ENCODE results near the gene NEK1. TPM values are rescaled to one million over a fixed set of nuclear protein-coding genes. Genes with fewer than 3 reads are reported as not detected.
"Not testable (repeated sequence)": the region's sequence is repeated elsewhere in the genome, so short reads cannot be mapped to it uniquely, and the experiment has no call there.

Gene NEK1
- polyA plus RNA-seq, 3 donors: 21.1 to 27.1 (median 23.7) TPM

GRCh38 chr4:169436734-169437133 lies 175.6 kb downstream of the NEK1 start:
- DNase-seq (ENCODE audit: low read depth in 3 of 3, low spot score in 2 of 3): no peak

DNA sequence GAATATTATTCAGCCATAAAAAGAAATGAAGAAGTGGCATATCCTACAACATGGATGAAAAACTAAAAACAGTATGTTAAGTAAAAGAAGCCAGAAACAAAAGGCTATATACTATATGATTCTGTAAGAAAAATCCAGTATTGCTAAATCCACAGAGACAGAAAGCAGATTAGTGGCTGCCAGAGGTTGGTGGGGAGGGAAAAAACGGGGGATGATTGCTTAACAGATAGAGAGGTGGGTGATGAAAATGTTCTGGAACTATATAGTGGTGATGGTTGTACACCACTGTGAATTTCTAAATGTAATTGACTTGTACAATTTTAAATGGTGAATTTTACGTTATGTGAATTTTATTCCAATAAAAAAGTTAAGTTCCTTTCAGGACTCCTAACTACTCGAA lies 184.0 kb downstream of the NEK1 start:
- DNase-seq (ENCODE audit: low read depth in 3 of 3, low spot score in 2 of 3): no peak

GRCh38 chr4:169427727-169428126 lies 184.7 kb downstream of the NEK1 start:
- not testable (repeated sequence) for DNase-seq (ENCODE audit: low read depth in 3 of 3, low spot score in 2 of 3)

GRCh38 chr4:169420291-169420690 lies 192.1 kb downstream of the NEK1 start:
- DNase-seq (ENCODE audit: low read depth in 3 of 3, low spot score in 2 of 3): no peak

GRCh38 chr4:169418846-169419245 lies 193.5 kb downstream of the NEK1 start:
- DNase-seq (ENCODE audit: low read depth in 3 of 3, low spot score in 2 of 3): no peak

GRCh38 chr4:169417629-169418282 lies 194.6 kb downstream of the NEK1 start:
- no peak for DNase-seq (ENCODE audit: low read depth in 3 of 3, low spot score in 2 of 3)

DNA sequence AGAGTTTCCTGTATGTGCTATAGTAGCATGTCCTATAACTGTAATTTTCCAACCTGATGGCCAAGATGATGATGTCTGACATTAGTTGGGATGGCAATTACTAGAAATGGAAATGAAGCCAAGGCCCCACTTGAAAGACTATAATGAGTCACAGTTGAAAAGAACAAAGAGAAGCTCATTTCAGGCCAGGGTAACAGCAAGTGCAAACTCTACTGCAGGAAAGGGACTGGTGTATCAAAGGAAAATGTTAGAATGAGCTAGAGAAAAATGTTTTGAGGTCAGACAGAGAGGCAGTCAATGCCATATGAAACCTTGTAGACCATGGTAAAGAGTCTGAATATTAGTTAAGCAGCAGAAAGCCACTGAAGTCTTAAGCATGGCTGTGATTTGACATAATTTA lies 195.4 kb downstream of the NEK1 start:
- no peak for DNase-seq (ENCODE audit: low read depth in 3 of 3, low spot score in 2 of 3)

GRCh38 chr4:169416461-169416860 lies 195.9 kb downstream of the NEK1 start:
- DNase-seq (ENCODE audit: low read depth in 3 of 3, low spot score in 2 of 3): no peak

- DNase-seq (ENCODE audit: low read depth in 3 of 3, low spot score in 2 of 3): no peak
Measured at GRCh38 chr4:169414913-169415312, 197.5 kb downstream of the NEK1 start.

DNA sequence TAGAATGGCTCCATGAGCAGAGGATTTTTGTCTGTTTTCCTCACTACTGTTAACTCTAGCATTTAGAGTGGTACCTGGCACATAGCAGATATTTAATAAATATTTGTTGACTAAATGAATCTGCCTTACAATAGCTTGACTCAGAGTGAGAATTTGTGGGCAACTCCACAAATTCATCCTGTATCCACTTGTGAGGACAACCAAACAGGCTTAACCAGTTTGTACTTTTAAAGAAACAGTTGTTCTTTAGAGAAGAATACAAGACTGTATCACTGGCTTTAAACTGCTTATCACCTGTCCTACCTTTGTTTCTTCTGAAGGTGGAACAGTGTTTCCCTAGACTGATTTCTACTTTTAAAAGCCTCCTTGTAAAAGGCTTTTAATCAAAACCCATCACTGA lies 200.3 kb downstream of the NEK1 start:
- no peak for DNase-seq (ENCODE audit: low read depth in 3 of 3, low spot score in 2 of 3)

- DNase-seq (ENCODE audit: low read depth in 3 of 3, low spot score in 2 of 3): peak in 2 of 3 donors; percentile 23 to 33
Measured at GRCh38 chr4:169410839-169411770, 201.3 kb downstream of the NEK1 start.

- no peak for DNase-seq (ENCODE audit: low read depth in 3 of 3, low spot score in 2 of 3)
Measured at GRCh38 chr4:169407217-169407845, 205.1 kb downstream of the NEK1 start.

DNA sequence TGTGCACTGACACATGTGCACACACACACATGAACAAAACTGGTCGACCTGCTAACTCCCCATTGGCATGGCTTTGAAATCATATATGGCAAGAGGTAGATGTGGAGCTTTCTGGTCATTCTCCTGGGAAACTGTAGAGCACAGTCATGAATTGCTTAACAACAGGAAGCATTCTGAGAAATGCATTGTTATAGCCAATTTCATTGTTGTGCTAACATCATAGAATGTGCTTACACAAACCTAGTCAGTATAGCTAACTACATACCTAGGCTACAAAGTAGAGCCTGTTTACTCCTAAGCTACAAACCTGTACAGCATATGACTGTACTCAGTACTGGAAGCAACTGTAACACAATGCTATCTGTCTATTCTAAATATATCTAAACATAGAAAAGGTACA lies 207.4 kb downstream of the NEK1 start:
- DNase-seq (ENCODE audit: low read depth in 3 of 3, low spot score in 2 of 3): no peak

- DNase-seq (ENCODE audit: low read depth in 3 of 3, low spot score in 2 of 3): no peak
Measured at GRCh38 chr4:169400832-169401231, 211.6 kb downstream of the NEK1 start.

- no peak for DNase-seq (ENCODE audit: low read depth in 3 of 3, low spot score in 2 of 3)
Measured at GRCh38 chr4:169399976-169400767, 212.2 kb downstream of the NEK1 start.

DNA sequence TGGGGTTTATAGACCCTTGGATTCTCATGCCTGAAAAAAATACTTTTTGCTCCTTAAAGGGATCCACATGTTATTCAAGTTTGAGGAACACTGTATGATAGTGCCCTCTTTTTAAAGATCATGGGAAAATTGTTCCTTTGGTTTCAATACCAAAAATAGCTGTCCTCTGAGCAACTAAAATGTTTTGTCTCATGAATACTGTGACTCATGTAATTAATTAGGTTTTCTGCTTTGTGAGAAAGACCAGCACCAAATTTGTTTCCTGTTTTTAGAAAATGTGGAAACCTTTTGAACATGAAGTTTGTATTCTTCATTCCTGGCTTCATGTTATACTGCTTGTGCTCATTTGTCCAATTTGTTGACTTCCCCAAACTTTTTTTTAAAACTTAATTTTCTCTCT lies 214.1 kb downstream of the NEK1 start:
- no peak for DNase-seq (ENCODE audit: low read depth in 3 of 3, low spot score in 2 of 3)

- DNase-seq (ENCODE audit: low read depth in 3 of 3, low spot score in 2 of 3): no peak
Measured at GRCh38 chr4:169397762-169398161, 214.6 kb downstream of the NEK1 start.

DNA sequence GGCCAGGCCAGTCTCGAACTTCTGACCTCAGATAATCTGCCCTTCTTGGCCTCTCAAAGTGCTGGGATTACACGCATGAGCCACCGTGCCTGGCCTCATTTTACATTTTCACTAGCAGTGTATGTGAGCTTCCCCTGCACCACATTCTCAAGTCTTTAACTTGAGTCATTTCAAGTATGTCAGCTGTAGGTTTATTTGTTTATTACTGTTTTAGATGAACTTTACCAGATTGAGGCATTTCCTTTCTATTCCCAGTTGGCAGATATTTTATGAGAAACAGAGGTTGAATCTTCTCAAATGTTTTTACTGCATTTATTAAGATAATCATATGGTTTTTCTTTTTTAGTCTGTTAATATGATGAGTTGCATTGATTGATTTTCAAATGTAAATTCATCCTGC lies 227.0 kb downstream of the NEK1 start:
- no peak for DNase-seq (ENCODE audit: low read depth in 3 of 3, low spot score in 2 of 3)

- no peak for DNase-seq (ENCODE audit: low read depth in 3 of 3, low spot score in 2 of 3)
Measured at GRCh38 chr4:169384779-169385178, 227.6 kb downstream of the NEK1 start.

DNA sequence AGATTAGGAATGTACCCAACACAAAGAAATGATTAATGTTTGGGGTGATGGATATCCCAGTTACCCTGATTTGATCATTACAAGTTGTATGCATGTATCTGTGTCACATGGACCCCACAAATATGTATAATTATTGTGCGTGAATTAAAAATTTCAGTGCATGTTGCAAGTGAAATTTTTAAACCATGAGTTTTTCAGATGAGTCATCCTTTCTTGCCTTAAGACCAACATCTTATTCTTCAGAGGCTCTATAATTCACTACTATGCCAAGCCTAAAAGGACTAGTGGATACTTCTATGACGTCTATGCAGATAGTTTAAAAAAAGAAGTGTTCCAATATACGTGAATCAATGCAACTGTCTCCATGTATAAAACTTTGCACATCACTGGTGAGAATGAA lies 228.7 kb downstream of the NEK1 start:
- no peak for DNase-seq (ENCODE audit: low read depth in 3 of 3, low spot score in 2 of 3)

- DNase-seq (ENCODE audit: low read depth in 3 of 3, low spot score in 2 of 3): no peak
Measured at GRCh38 chr4:169379688-169380087, 232.7 kb downstream of the NEK1 start.
